ENCODE results near the gene CERS3.

The CERS3 gene

DNA sequence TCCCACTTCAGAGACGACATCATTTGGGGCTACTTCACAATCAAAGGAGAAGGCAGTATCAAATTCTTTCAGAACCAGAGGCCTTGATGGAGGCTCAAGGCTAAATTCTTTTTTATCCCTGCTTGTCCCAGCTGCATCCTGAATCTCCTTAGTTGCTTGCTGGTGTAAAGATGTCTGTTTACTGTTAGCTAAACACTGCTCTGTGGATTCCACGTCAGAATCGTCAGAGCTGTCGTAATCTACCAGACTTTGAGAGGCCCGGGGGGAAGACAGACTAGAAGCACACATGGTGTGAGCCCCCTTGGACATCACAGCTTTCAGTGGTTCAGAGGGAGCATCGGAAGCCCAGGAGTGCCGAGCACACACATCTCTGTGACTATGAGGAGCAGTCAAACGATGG, 40.6 kb upstream of the CERS3 start:
- H3K27me3 ChIP-seq: no peaks in the 10 kb centered on the region
- TF ChIP-seq, protein P1, sequence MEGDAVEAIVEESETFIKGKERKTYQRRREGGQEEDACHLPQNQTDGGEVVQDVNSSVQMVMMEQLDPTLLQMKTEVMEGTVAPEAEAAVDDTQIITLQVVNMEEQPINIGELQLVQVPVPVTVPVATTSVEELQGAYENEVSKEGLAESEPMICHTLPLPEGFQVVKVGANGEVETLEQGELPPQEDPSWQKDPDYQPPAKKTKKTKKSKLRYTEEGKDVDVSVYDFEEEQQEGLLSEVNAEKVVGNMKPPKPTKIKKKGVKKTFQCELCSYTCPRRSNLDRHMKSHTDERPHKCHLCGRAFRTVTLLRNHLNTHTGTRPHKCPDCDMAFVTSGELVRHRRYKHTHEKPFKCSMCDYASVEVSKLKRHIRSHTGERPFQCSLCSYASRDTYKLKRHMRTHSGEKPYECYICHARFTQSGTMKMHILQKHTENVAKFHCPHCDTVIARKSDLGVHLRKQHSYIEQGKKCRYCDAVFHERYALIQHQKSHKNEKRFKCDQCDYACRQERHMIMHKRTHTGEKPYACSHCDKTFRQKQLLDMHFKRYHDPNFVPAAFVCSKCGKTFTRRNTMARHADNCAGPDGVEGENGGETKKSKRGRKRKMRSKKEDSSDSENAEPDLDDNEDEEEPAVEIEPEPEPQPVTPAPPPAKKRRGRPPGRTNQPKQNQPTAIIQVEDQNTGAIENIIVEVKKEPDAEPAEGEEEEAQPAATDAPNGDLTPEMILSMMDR (IDR thresholded peaks at IDR 0.05; ENCODE audit: low read depth, low read length): no peak
- H3K4me3 ChIP-seq (ENCODE audit: low read depth, low read length): no peak overlapping the region
- H3K9me3 ChIP-seq: no peaks in the 10 kb centered on the region
- peaks cover 41% of the 10 kb centered on the region for H3K36me3 ChIP-seq
- no peak for DNase-seq
- no peaks in the 10 kb centered on the region for H3K4me1 ChIP-seq

DNA sequence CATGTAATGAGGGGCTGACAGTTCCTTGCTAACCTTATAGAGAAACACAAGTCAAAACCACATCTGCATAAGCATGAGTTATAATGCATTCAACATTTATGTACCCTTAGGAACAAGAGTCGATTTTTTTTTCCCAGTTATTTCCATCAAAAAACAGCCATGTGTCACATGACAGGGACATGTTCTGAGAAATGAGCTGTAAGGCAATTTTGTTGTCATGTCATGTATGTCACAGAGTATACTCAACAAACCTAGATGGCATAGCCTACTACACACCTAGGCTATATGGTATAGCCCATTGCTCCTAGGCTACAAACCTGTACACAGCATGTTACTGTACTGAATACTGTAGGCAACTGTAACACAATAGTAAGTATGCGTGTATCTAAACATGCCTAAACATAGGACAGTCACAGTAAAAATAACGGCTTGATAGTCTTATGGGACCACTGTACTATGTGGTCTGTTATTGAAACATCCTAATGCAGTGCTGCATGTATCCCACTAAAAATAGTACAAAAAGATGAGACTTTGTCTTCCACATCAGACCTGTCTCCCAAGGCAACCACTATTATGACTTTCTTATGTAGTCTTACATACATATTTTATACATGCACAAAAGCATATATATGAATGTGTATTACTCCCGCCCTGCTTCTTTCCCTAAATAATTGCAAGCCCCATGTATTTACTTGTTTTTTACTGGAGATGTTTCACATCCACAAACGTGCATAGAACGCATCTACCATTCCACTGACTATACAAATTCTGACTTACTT, 38.3 kb upstream of the CERS3 start:
- Histone ChIP-seq H3K27me3 (no peaks in the 10 kb centered on the region), H3K9me3 (no peaks in the 10 kb centered on the region), H3K4me1 (no peaks in the 10 kb centered on the region), H3K4me3 (ENCODE audit: low read depth, low read length) (no peak overlapping the region), H3K36me3 (peaks cover 29% of the 10 kb centered on the region)
- no peak for DNase-seq
- TF ChIP-seq, protein P1 (IDR thresholded peaks at IDR 0.05; ENCODE audit: low read depth, low read length): no peak

GRCh38 chr15:100565591-100565990, 36.8 kb upstream of the CERS3 start:
- Histone ChIP-seq H3K9me3 (no peaks in the 10 kb centered on the region), H3K4me3 (ENCODE audit: low read depth, low read length) (no peak overlapping the region), H3K4me1 (no peaks in the 10 kb centered on the region), H3K27me3 (no peaks in the 10 kb centered on the region), H3K36me3 (peaks cover 21% of the 10 kb centered on the region)
- no peak for DNase-seq
- TF ChIP-seq, protein P1 (IDR thresholded peaks at IDR 0.05; ENCODE audit: low read depth, low read length): no peak

DNA sequence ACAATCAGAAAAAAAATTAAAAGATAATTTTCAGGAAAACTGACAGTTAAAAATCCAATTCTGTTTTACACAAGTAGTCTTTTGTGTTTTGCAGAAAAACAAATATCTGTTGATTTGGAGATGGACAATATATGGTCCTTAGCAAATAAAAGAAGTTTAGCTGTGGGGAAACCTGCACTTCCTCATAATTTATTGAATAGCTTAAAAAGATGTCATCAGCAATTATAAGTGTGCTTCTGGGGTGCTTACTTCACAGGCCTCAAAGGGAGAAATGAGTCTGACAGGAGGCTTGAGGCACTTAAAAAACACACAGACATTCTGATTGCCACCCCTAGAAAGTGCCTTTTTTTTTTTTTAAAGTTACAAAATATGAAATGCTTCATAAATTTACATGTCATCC, 31.6 kb upstream of the CERS3 start:
- no peaks in the 10 kb centered on the region for H3K9me3 ChIP-seq
- no peaks in the 10 kb centered on the region for H3K4me1 ChIP-seq
- H3K4me3 ChIP-seq (ENCODE audit: low read depth, low read length): no peak overlapping the region
- DNase-seq: no peak
- TF ChIP-seq, protein P1 (IDR thresholded peaks at IDR 0.05; ENCODE audit: low read depth, low read length): no peak
- no peaks in the 10 kb centered on the region for H3K27me3 ChIP-seq
- no peaks in the 10 kb centered on the region for H3K36me3 ChIP-seq

DNA sequence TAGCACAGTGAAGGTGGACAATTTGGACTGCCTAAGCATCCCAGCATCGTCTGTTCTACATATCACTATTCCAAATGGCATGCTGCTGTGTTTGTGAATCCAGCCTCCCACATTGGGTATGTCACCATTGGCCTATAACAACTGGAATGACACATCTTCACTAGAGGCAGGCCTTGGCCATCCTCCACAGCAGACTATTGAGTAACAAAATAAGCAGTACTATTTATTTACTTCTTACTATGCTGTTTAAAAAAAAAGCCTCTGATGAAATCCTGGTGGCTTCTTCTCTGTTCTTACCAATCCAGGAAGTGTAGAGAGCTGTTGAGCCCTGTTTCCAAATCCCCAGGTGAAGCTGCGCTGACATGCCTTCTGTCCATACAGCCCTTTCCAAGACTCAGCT, 30.6 kb upstream of the CERS3 start:
- DNase-seq: no peak
- TF ChIP-seq, protein P1 (IDR thresholded peaks at IDR 0.05; ENCODE audit: low read depth, low read length): no peak
- no peaks in the 10 kb centered on the region for H3K27me3 ChIP-seq

DNA sequence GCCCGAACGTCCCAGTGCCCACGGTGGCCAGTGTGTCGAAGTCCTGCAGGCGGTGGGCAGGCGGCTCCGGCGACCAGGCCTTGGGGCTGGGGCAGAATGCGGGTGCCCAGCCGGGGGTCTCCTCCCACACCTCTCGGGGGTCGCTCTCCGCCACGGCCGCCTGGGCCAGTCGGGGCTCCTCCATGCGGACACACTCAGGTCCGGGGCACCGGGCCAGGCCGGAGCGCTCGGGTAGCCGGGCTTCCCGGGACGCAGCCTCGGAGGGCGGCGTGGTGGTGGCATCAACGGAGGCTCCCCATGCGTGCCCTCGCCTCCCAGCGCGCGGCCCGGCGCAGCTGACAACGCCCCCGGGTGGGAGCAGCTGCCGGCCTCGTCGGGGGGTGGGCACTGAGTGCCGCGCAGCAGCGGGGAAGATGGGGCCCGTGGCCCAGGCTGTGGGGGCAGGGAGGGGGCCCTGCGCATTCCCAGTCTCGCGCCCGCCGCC, 30.1 kb upstream of the CERS3 start:
- Histone ChIP-seq H3K27me3 (no peaks in the 10 kb centered on the region), H3K9me3 (no peaks in the 10 kb centered on the region), H3K4me3 (ENCODE audit: low read depth, low read length) (no peak overlapping the region), H3K4me1 (no peaks in the 10 kb centered on the region), H3K36me3 (no peaks in the 10 kb centered on the region)
- no peak for DNase-seq
- TF ChIP-seq, protein P1 (IDR thresholded peaks at IDR 0.05; ENCODE audit: low read depth, low read length): no peak

More for the DNA sequence above, 30.6 kb upstream of the CERS3 start:
- H3K9me3 ChIP-seq: no peaks in the 10 kb centered on the region
- no peaks in the 10 kb centered on the region for H3K4me1 ChIP-seq
- H3K4me3 ChIP-seq (ENCODE audit: low read depth, low read length): no peak overlapping the region
- H3K36me3 ChIP-seq: no peaks in the 10 kb centered on the region

Measured in BE2C (cell line).